ACC112 (cell line): Measurements from ENCODE around the gene METAP1D.

ENCODE experiments used
- H2AFZ ChIP-seq: fragments of 200-600 bp; sonication (generic); one replicate; pipeline ENCODE4 v1.6.0; 2017; ENCODE audit warnings: antibody characterized with exemption, low read length; ENCODE audit not compliant: unreplicated experiment
- H3K27ac ChIP-seq: fragments of 200-600 bp; sonication (generic); 2 replicates; pipeline ENCODE4 v1.5.1; 2014; ENCODE audit warnings: low read depth, mild to moderate bottlenecking, antibody characterized with exemption, low read length, moderate library complexity
- H3K27me3 ChIP-seq: fragments of 200-600 bp; sonication (generic); 2 replicates; pipeline ENCODE4 v1.6.1; 2014; ENCODE audit warnings: mild to moderate bottlenecking, antibody characterized with exemption, low read length, moderate library complexity, mixed read lengths; ENCODE audit not compliant: insufficient read depth
- H3K36me3 ChIP-seq: fragments of 200-600 bp; sonication (generic); 2 replicates; pipeline ENCODE4 v1.6.1; 2016; ENCODE audit warnings: mild to moderate bottlenecking, antibody characterized with exemption, low read length, moderate library complexity, mixed read lengths; ENCODE audit not compliant: insufficient read depth
- H3K4me1 ChIP-seq: fragments of 200-600 bp; sonication (generic); one replicate; pipeline ENCODE4 v1.6.1; 2016; ENCODE audit warnings: low read length, mixed read lengths; ENCODE audit not compliant: insufficient read depth, unreplicated experiment, control insufficient read depth
- H3K4me3 ChIP-seq: fragments of 200-600 bp; sonication (generic); 2 replicates; pipeline ENCODE4 v1.5.1; 2014; ENCODE audit warnings: mild to moderate bottlenecking, low read depth, low read length
- H3K79me2 ChIP-seq: fragments of 200-600 bp; sonication (generic); one replicate; pipeline ENCODE4 v1.6.0; 2016; ENCODE audit warnings: low read length; ENCODE audit not compliant: control insufficient read depth, unreplicated experiment, insufficient read depth

Gene METAP1D

DNA sequence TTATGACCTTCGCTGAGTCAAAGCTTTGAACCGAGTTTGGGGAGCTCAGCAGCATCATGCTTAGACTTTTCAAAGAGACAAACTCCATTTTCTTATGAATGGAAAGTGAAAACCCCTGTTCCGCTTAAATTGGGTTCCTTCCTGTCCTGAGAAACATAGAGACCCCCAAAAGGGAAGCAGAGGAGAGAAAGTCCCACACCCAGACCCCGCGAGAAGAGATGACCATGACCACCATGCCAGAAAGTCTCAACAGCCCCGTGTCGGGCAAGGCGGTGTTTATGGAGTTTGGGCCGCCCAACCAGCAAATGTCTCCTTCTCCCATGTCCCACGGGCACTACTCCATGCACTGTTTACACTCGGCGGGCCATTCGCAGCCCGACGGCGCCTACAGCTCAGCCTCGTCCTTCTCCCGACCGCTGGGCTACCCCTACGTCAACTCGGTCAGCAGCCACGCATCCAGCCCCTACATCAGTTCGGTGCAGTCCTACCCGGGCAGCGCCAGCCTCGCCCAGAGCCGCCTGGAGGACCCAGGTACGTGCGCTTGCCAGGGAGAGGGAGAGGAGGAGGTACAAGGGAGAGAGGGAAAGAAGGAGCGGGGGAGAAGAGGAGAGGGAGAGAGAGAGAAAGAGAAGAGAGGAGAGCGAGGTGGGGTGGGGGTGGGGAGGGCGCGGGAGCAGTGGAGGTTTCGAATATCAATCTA is 85.9 kb downstream of the METAP1D start, which contains the start of gene DLX1:
DLX1 (plus strand) TSS at position 48 of the 700 bp plus-strand sequence; CDS start at position 219, 171 bp downstream.
- H3K27ac ChIP-seq: peak within 1 kb of the TSS; percentile 73
- H3K4me1 ChIP-seq: peaks cover 18% of the 10 kb centered on the region
- peak within 1 kb of the TSS; percentile 85 for H3K4me3 ChIP-seq
- peaks cover 18% of the 10 kb centered on the region for H3K79me2 ChIP-seq
- H2AFZ ChIP-seq: peak within 1 kb of the TSS; percentile 96
- 0 out of 2 replicates have a peak, but pooled peaks cover 7% of the 10 kb centered on the region for H3K27me3 ChIP-seq
- H3K36me3 ChIP-seq: no peaks in the 10 kb centered on the region

DNA sequence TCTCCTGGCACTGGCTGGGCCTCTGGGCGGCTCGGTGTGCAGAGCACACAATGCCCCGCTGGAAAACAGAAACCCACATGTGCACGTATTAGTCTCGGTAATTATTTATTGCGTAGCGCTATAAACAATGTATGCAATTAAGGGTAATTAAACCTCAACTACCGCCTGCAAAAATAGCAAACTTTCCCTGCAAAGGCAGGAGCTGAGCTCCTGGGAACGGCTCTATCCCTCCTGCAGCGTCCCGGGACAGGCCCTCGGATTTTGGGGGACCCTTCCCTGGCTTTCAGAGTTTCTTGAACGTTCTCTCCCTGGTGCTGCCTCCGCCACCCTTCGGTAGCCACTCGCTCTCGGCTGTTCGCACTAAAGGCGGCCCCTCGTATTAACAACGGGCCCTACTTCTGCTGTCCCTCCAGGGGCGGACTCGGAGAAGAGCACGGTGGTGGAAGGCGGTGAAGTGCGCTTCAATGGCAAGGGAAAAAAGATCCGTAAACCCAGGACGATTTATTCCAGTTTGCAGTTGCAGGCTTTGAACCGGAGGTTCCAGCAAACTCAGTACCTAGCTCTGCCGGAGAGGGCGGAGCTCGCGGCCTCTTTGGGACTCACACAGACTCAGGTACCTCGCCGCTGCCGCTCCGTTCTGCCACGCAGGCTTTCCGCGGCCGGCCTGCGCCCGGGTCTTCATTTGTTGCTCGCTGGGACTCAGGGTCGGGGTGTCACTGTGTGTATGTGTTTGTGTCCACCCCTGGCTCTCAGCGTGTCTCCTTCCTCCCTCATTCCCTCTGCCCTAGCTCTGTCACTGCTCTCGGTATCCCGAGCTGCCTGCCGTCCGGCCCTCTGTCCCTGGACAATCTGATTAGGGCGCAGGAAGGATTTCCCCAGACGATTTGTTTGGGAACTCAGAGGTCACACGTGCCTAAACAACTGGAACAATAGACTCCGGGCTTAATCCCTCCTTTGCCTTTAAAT is 86.8 kb downstream of the METAP1D start:
- Histone ChIP-seq H2AFZ (peak overlapping the region; percentile 64), H3K27ac (no peak overlapping the region), H3K79me2 (peaks cover 18% of the 10 kb centered on the region), H3K27me3 (0 out of 2 replicates have a peak, but pooled peaks cover 7% of the 10 kb centered on the region), H3K4me3 (peak overlapping the region; percentile 85), H3K4me1 (peaks cover 18% of the 10 kb centered on the region), H3K36me3 (no peaks in the 10 kb centered on the region)

DNA sequence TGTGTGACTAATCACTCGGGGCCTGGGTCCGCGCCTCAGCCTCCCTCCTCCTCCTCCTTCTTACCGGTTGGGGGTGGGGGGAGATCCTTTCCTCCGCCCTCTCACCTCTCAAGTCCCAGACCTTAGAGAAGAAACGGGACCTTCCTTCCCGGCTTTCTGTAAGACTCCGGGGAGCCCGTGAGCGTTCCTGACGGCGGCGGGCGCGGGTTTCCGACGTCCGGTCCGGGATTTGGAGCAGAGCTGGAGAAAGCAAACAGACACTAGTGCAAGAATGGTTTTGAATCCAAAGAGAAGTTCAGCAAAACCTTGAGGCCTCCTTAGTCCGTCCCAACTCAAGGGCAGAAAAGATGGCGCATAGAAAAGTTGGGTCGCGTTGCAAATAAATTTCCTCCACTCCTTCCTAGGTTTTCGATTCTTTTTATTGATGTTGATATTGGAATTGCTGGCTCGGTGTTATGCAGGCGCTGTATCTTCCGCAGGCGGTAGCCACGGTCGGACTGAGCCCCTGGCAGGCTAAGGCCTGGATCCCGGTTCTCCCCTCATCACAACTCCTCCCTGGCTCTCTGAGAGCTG is 87.5 kb downstream of the METAP1D start:
- Histone ChIP-seq H3K79me2 (peaks cover 18% of the 10 kb centered on the region), H3K27me3 (0 out of 2 replicates have a peak, but pooled peaks cover 7% of the 10 kb centered on the region), H3K36me3 (no peaks in the 10 kb centered on the region), H3K4me3 (peak overlapping the region; percentile 85), H3K4me1 (peaks cover 18% of the 10 kb centered on the region), H2AFZ (no peak overlapping the region), H3K27ac (no peak overlapping the region)

DNA sequence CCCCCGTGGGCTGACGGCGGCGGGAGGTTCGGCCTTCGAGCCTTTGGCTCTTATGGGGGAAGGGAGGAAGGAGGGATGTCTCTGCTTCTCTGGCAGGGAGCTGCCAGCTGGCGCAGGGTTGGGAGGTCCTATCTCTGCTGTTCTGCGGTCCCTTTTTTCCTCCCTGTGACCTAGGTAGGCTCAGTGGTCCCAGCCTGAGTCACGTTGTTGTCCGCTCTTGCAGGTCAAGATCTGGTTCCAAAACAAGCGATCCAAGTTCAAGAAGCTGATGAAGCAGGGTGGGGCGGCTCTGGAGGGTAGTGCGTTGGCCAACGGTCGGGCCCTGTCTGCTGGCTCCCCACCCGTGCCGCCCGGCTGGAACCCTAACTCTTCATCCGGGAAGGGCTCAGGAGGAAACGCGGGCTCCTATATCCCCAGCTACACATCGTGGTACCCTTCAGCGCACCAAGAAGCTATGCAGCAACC is 88.1 kb downstream of the METAP1D start:
- Histone ChIP-seq H3K4me3 (no peak overlapping the region; the same call in 1 of the 2 replicates), H3K36me3 (no peaks in the 10 kb centered on the region), H3K27me3 (0 out of 2 replicates have a peak, but pooled peaks cover 4% of the 10 kb centered on the region), H3K4me1 (peaks cover 18% of the 10 kb centered on the region), H3K79me2 (peaks cover 18% of the 10 kb centered on the region), H3K27ac (no peak overlapping the region), H2AFZ (no peak overlapping the region)

DNA sequence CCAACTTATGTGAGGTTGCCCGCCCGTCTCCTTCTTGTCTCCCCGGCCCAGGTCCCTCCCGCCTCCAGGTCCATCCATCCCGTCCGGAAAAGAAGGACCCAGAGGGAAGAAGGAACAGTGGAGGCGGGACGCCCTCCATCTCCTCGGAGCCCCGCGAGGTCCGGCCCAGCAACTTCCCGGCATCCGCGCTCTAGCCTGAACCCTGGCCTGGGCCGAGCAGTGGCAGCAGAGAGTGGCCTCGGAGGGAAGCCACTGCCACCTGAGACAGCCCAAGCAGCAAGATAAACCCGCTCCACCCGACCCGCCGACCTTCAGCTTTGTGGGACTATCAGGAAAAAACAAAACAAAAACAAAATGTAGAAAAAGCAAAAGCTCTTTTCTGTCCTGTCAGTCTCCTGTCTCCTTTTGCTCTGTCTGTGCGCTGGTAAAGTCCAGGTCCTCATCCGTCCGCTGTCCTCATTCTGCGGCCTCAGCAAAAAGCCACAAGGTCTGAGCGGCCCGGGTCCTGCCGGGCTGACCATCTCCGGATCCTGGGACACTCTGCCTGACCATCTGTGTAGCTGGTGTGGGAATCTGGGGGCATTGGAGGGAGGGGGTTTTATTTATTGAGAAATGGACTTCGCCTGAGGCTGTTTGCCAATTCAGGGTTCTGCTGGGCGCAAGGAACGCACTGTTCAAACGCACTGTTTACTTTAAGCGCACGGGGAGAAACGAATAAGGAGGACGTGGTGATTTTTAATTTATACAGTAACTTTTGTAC is 88.7 kb downstream of the METAP1D start:
- Histone ChIP-seq H3K36me3 (no peaks in the 10 kb centered on the region), H3K27me3 (no peaks in the 10 kb centered on the region), H2AFZ (no peak overlapping the region), H3K27ac (no peak overlapping the region), H3K4me1 (peaks cover 18% of the 10 kb centered on the region), H3K4me3 (no peak overlapping the region), H3K79me2 (peaks cover 18% of the 10 kb centered on the region)

DNA sequence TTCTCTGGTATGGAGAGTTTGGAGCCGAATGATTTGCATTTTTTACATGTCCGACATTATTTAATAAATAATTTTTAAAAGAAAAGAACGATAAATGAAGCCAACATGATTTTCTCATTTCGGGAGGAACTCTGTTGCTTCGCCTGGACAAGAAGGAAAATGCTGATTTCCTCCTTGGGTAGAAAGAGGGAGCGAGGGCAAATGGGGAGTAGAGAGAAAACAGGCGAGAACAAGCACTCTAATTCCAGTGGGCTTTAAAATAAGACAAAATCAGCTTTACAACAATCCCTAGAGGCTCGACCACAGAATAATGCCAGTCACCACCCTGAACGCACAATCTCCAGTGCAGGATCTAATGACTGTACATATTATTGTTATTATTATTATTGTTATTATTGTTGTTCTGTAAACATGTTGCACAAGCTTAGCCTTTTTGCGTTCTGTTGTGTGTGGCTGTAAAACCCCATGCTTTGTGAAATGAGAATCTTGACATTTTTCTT is 89.3 kb downstream of the METAP1D start:
- no peaks in the 10 kb centered on the region for H3K27me3 ChIP-seq
- peaks cover 18% of the 10 kb centered on the region for H3K79me2 ChIP-seq
- H3K36me3 ChIP-seq: no peaks in the 10 kb centered on the region
- H3K4me1 ChIP-seq: peaks cover 12% of the 10 kb centered on the region
- H3K27ac ChIP-seq: no peak overlapping the region
- no peak overlapping the region for H3K4me3 ChIP-seq
- no peak overlapping the region for H2AFZ ChIP-seq

DNA sequence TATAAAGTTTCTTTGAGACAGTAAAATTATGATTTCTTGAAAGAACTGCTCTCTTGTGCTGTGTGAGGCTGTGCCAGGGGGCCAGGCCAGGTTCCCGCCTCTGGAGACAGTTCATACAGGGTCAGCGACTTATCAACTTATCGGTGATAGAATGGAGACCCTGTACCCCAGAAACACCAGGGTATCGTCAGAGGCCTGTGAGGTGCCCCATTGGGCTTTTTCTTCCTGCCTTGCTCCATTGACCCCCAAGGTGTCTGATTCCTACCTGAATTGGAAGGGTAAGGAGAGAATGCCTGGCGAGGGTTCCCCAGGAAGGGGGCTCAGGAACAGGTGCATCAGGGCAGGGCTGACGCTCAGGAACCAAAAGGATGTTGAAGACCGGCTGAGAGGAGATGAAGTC is 89.9 kb downstream of the METAP1D start:
- Histone ChIP-seq H3K4me1 (peaks cover 9% of the 10 kb centered on the region), H3K79me2 (peaks cover 18% of the 10 kb centered on the region), H3K27ac (no peak overlapping the region), H2AFZ (no peak overlapping the region), H3K27me3 (no peaks in the 10 kb centered on the region), H3K4me3 (no peak overlapping the region), H3K36me3 (no peaks in the 10 kb centered on the region)

DNA sequence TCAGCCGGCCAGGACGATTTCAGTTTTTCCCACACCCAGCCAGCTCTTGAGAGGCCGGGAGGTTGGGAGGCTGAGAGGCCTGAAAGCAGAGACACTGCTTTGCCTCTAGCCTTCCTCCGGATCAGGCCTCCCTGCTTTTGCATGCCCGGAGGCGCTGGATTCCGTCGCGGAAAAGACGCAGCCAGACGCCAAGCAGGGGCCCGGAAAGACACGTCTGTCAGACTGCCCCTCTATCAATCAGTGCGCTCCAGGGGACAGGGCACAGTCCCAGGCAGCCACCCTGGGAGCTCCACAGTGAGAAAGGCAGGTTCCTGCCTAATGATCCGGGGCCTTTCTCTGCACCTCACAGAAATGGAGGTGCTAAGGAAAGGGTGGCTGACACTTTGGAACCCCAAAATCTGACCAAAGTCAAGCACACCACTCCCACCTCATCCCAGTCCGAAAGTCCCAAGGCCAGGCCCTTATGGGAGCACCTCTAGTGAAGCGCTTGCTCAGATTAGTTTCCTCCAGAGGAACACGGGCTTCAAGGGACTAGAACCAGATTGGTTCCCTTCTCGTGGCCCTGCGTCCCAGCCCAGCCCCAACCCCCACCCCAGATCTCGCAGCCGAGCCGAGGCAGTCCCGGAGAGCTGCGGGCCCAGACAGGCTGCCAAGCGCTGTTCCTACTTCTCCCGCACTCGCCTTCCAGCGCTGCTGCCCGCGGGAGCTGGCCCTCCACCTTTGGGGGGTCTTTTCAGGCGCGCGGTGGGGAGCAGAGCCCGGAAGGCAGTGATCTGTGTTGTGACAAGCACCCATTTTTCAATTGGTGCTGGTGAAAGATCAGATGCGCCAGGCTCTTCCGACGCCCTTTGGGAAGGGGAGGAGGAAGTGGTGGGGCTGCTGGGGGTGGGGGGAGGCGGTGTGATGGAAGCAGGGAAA is 90.5 kb downstream of the METAP1D start:
- no peaks in the 10 kb centered on the region for H3K36me3 ChIP-seq
- H3K79me2 ChIP-seq: peaks cover 18% of the 10 kb centered on the region
- H3K27me3 ChIP-seq: no peaks in the 10 kb centered on the region
- H3K27ac ChIP-seq: no peak overlapping the region
- H2AFZ ChIP-seq: no peak overlapping the region
- peaks cover 9% of the 10 kb centered on the region for H3K4me1 ChIP-seq
- no peak overlapping the region for H3K4me3 ChIP-seq

DNA sequence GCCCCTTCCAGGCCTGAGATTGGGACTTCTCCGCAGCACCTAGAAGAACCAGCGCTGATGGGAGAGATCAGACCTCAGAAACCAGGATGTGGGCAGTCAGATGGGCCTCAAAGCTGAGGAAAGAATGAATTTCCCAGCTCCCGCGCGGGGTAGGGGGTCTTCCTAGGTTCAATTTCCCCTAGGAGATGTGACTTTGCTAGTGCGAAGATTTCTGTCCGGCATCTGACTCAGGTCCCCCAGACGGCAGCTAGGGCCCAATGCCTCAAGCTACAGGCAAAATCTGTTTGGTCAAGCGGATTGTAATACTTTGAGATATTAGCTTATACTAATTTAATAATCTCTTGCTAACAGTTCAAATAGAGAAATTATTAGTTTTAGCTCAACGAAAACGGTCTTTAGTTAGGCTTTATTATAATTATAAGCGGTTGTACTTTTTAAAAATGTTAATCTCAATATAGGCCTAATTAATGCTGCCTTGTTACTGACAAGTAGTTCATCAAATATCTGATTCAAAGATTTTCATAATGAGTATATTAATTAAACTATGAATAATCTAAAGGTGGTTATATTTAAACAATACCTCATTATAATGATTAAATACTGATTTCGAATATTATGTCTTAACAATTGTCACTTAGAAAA is 91.4 kb downstream of the METAP1D start:
- no peak overlapping the region for H3K4me3 ChIP-seq
- H3K4me1 ChIP-seq: peaks cover 9% of the 10 kb centered on the region

More for the DNA sequence above, 91.4 kb downstream of the METAP1D start:
- Histone ChIP-seq H3K27me3 (no peaks in the 10 kb centered on the region), H3K79me2 (peaks cover 16% of the 10 kb centered on the region), H2AFZ (no peak overlapping the region), H3K36me3 (no peaks in the 10 kb centered on the region), H3K27ac (no peak overlapping the region)
